ENCODE measurements around the gene RNF38.
"Not testable (repeated sequence)": the region's sequence is repeated elsewhere in the genome, so short reads cannot be mapped to it uniquely, and the experiment has no call there.

Gene RNF38

DNA sequence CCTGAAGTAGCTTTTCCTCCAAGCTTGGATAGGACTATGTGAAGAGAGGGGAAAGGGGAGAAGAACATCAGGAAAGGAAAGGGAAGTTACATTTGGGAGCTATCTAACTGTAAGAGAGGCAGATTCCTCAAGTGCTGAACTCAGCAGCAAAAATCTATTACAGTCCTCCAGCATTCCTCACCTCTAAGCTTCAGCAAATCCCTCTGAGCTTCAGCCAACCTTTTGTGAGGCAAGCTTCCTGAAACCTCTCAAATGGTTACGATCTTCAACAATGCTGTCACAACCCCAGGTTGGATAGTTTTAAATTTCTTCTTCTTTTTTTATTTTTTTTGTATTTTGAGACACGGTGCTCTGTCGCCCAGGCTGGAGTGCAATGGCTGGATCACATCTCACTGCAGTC lies 2.5 kb upstream of the RNF38 start:
- DNase-seq = no peak

- DNase-seq = no peak
These were observed 1.9 kb upstream of the RNF38 start for GRCh38 chr9:36401897-36402480.

- no peak for DNase-seq
These were observed 1.2 kb upstream of the RNF38 start for GRCh38 chr9:36401164-36401740.

DNA sequence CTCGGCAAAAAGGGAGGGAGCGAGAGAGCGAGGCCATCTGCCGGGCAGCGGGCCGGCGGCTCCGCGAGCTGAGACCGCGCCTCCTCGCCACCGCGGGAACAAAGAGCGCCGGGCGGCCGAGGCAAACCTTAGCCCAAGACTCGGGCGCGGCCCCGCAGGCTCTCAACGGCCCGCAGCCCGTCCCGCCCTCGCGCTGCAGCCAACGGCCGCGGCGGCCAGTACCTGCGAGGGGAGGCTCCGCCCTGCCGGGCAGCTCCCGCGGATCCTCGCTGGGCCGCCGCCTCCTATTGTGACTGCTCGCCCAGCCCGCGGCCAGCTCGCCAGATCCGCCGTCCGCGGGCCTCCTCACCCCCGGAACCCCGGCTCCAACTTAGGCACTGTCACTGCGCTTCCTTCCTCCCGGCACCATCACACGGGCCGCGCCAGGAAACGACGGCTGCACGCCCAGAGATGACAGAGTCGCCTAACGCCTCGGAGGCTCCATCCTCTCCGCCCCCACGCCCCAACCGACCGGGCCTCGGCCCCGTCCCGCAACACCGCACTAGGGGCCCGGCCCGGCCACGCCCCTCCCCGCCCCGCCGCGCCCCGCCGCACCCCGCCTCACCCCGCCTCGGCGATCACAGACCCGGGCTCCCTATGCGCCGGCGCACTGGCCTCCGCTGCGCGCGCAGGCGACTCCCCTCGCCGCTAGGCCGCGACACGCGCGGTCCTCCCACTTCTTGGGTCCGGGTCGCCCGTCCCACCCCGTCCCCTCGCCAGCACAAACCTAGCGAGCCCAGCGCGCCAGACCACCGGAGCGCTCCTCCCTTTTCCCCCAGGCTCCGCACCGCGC lies 479 bp upstream of the RNF38 start:
- DNase-seq = peak; percentile 95

GRCh38 chr9:36398745-36399144 lies 1.3 kb downstream of the RNF38 start:
- DNase-seq = no peak

- DNase-seq = no peak
These were observed 3.1 kb downstream of the RNF38 start for GRCh38 chr9:36396985-36397384.

DNA sequence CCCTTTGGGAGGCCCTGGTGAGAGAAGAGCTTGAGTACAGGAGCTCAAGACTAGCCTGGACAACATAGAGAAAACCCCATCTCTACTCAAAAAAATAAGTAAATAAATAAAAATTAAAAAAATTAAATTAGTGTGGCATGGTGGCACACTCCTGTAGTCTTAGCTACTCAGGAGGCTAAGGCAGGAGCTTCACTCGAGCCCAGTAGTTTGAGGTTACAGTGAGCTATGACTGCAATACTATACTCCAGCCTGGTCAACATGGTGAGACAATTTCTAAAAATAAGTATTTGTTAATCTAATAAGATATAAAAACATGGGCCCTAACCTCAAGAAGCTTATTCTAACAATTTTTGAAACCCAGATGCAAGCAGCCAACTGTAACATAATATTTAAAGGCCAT lies 7.6 kb downstream of the RNF38 start:
- DNase-seq = no peak

- no peak for DNase-seq
These were observed 10.5 kb downstream of the RNF38 start for GRCh38 chr9:36389590-36389989.

GRCh38 chr9:36386396-36386965 lies 13.6 kb downstream of the RNF38 start:
- DNase-seq = not testable (repeated sequence)

DNA sequence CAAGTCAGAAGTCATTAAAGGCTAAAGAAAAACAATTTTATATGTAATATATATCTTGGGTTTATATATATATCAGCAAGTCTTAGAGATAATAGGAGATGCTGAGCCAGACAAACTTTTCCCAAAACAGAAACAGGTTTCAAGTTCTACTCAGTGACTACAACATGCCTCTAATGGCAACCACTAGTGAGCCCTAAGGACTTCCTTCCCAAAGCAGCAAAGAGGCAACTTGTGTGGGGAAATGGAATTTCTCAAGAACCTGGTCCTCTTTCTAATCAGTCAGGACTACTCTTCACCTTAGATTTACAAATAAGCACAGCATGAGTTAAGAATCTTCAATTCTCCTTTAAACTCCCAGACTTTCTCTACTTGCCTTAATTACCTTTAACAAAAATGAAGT lies 17.6 kb downstream of the RNF38 start:
- no peak for DNase-seq

GRCh38 chr9:36364577-36364976 lies 35.5 kb downstream of the RNF38 start:
- DNase-seq = no peak

DNA sequence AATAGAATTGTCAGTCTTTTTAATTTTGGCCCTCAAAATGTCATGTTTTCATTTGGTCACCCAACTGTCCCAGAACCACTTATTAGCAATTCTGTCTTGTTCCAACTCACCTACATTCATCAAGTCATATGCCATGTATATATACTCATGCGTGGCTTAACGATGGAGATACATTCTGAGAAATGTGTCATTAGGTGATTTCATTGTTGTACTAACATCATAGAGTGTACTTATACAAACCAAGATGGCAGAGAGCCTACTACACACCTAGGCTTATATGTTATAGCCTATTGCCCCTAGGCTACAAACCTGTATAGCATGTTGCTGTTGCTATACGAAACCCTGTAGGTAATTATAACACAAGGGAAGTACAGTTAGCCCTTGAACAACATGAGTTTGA lies 36.6 kb downstream of the RNF38 start:
- no peak for DNase-seq

- no peak for DNase-seq
These were observed 41.6 kb downstream of the RNF38 start for GRCh38 chr9:36358486-36358885.

GRCh38 chr9:36357639-36358038 lies 42.4 kb downstream of the RNF38 start:
- no peak for DNase-seq

GRCh38 chr9:36346569-36346968 lies 53.5 kb downstream of the RNF38 start:
- DNase-seq = peak; percentile 48

DNA sequence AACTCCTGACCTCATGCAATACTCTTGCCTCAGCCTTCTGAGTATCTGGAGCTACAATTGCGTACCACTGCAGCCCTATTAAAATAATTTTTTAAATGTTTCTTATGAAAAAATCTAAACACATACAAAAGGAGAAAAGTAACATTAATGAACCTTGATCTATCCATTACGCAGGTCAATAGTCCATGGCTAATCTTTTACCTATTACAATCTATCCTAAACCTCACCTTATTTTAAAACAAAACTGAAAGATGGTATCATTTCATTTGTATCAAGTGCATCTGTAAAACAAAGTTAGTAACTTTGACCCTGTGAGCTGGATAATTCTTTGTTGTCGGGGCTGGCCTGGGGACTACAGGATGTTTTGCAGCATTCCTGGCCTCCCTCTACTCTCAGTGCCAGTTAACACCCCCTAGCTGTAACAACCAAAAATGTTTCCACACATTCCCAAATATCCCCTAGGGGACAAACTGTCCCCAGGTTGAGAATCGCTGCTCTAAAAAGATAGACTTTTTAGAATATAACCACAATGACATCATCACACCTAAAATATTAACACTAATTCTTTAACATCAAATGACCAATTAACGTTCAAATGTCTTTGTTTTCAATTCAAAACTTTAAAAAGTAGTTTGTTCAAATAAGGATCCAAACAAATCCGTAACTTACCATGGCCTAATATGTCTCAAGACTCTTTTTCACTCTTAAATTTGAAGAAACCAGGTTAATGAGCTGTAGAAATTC lies 54.8 kb downstream of the RNF38 start:
- no peak for DNase-seq

GRCh38 chr9:36341936-36342577 lies 58.0 kb downstream of the RNF38 start:
- DNase-seq = no peak

DNA sequence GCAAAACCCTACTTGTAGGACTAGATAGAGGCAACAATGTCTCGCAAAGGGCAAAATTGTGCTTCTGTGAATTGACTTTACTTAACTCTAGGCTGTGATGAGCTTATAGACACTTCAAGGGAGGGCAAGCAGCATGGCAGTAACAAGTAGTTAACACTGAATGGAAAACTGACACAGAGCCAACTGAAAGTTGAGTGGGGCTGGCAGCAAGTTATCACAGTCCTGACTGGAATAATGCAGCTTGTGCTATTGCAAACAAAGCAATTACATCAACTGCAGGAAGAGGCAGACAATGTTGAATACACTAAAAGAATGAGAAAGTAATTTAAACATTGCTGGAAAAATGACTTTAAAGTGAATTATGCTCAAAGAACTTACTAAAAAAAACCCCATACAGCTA lies 62.2 kb downstream of the RNF38 start:
- no peak for DNase-seq

GRCh38 chr9:36337002-36337401 lies 63.1 kb downstream of the RNF38 start:
- DNase-seq = no peak

- peak; percentile 30 for DNase-seq
These were observed 63.8 kb downstream of the RNF38 start for GRCh38 chr9:36336131-36336907.

- no peak for DNase-seq
These were observed 68.1 kb downstream of the RNF38 start for GRCh38 chr9:36332006-36332405.

Data from hematopoietic multipotent progenitor cell treated with erythropoietin and hydrocortisone succinate and interleukin-3 and kit ligand, for 4 days (in vitro differentiated cells).